ENCODE results near the gene ADGRG6. TPM values are rescaled to one million over a fixed set of nuclear protein-coding genes. Genes with fewer than 3 reads are reported as not detected.

The ADGRG6 gene
- total RNA-seq, 1 experiment from 2014 or later, result 30.3 TPM

- Histone ChIP-seq H2AFZ (no peak overlapping the region), H4K20me1 (ENCODE audit: insufficient read depth) (no peaks in the 10 kb centered on the region), H3K79me2 (ENCODE audit: low read depth) (peaks cover 21% of the 10 kb centered on the region; the same call in 1 of the 2 replicates), H3F3A (ENCODE audit: insufficient read depth, low read depth) (peaks cover 7% of the 10 kb centered on the region), H3K27ac (no peak overlapping the region), H3K9me2 (ENCODE audit: insufficient read depth) (no peaks in the 10 kb centered on the region), H3K27me3 (ENCODE audit: insufficient read depth, low read depth) (no peaks in the 10 kb centered on the region), H3K9me3 (ENCODE audit: insufficient read depth, low read depth) (no peaks in the 10 kb centered on the region), H3K36me3 (ENCODE audit: low read depth) (no peaks in the 10 kb centered on the region), H3K4me1 (replicated peaks; ENCODE audit: insufficient read depth) (peaks cover 26% of the 10 kb centered on the region), H3K4me3 (no peak overlapping the region), H3K4me2 (no peak overlapping the region)
- TF ChIP-seq EZH2 (IDR thresholded peaks at IDR 0.05; ENCODE audit: low read depth) (no peak), CTCF (conservative IDR thresholded peaks at IDR 0.05) (no peak)
- intact Hi-C loops (cut with micrococcal nuclease; ENCODE audit: unreplicated experiment), result no loop called here
- BruUV-seq (replicated peaks), result no TSS peak
- POLR2A ChIA-PET (ENCODE audit: unreplicated experiment), result no interaction called here
- CTCF ChIA-PET, result no interaction called here
- no peak for DNase-seq
These were observed 4.9 kb downstream of the ADGRG6 start for GRCh38 chr6:142306736-142307135.

DNA sequence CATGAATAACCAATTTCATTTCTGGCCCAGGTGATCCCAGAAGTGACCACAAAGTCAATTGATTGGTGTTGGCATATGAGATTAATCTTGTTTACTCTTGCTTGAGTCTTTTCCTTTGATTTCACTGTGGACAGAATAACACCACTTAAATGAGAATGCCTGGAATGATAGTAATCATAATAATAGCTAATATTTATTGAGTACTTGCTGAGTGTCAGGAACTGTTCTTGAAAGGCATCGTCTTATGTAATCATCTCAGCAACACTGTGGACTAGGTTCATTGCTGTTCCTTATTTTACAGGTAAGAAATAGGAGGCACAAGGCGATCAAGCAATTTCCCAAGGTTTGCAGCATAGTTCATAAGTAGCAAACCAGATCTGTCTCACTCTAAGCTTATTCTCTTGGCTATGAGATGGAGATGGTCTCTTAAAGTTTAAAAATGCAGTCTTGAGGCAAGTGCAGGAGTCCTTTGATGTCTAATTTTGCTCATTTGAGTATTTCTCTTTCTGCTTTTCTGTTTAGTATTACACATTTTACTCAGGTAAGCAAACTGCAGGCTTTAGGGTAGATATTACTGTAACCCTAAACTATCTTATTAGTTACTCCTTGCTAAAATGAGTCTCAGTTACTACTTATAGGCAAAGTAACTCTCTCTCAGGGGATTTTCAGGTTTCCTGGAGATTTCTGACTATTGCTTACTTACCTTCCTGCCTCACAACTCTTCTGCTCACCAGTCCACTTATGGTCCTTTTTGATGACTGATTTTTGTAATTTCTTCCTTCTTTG, 6.3 kb downstream of the ADGRG6 start:
- no peak overlapping the region for H3K4me2 ChIP-seq
- no peaks in the 10 kb centered on the region for H3K9me3 ChIP-seq (ENCODE audit: insufficient read depth, low read depth)
- intact Hi-C loops (cut with micrococcal nuclease; ENCODE audit: unreplicated experiment), result no loop called here
- DNase-seq, result no peak
- POLR2A ChIA-PET (ENCODE audit: unreplicated experiment), result no interaction called here
- H3K9me2 ChIP-seq (ENCODE audit: insufficient read depth), result no peaks in the 10 kb centered on the region
- TF ChIP-seq EZH2 (IDR thresholded peaks at IDR 0.05; ENCODE audit: low read depth), result no peak
- no peak for TF ChIP-seq CTCF (conservative IDR thresholded peaks at IDR 0.05)
- no peak overlapping the region for H2AFZ ChIP-seq
- no peak overlapping the region for H3K27ac ChIP-seq
- H3K27me3 ChIP-seq (ENCODE audit: insufficient read depth, low read depth), result no peaks in the 10 kb centered on the region
- no peak overlapping the region for H3K4me3 ChIP-seq
- no peaks in the 10 kb centered on the region for H3K36me3 ChIP-seq (ENCODE audit: low read depth)
- H3F3A ChIP-seq (ENCODE audit: insufficient read depth, low read depth), result peaks cover under 1% of the 10 kb centered on the region; the same call in 1 of the 2 replicates
- CTCF ChIA-PET, result no interaction called here
- H3K79me2 ChIP-seq (ENCODE audit: low read depth), result peaks cover 16% of the 10 kb centered on the region; the same call in 1 of the 2 replicates
- peaks cover 19% of the 10 kb centered on the region for H3K4me1 ChIP-seq (replicated peaks; ENCODE audit: insufficient read depth)
- no TSS peak for BruUV-seq (replicated peaks)
- no peaks in the 10 kb centered on the region for H4K20me1 ChIP-seq (ENCODE audit: insufficient read depth)

GRCh38 chr6:142309426-142309825, 7.6 kb downstream of the ADGRG6 start:
- H3K36me3 ChIP-seq (ENCODE audit: low read depth), result no peaks in the 10 kb centered on the region
- ChIA-PET POLR2A (ENCODE audit: unreplicated experiment) (no interaction called here), CTCF (no interaction called here)
- H3K27ac ChIP-seq, result no peak overlapping the region
- H3K4me3 ChIP-seq, result no peak overlapping the region
- H3K79me2 ChIP-seq (ENCODE audit: low read depth), result peaks cover 5% of the 10 kb centered on the region; the same call in 1 of the 2 replicates
- H3K27me3 ChIP-seq (ENCODE audit: insufficient read depth, low read depth), result no peaks in the 10 kb centered on the region
- intact Hi-C loops (cut with micrococcal nuclease; ENCODE audit: unreplicated experiment), result no loop called here
- H3K9me3 ChIP-seq (ENCODE audit: insufficient read depth, low read depth), result no peaks in the 10 kb centered on the region
- H2AFZ ChIP-seq, result no peak overlapping the region
- no peaks in the 10 kb centered on the region for H3K9me2 ChIP-seq (ENCODE audit: insufficient read depth)
- TF ChIP-seq EZH2 (IDR thresholded peaks at IDR 0.05; ENCODE audit: low read depth), result no peak
- TF ChIP-seq CTCF (conservative IDR thresholded peaks at IDR 0.05), result no peak
- no peaks in the 10 kb centered on the region for H4K20me1 ChIP-seq (ENCODE audit: insufficient read depth)
- no peak overlapping the region for H3K4me2 ChIP-seq
- H3F3A ChIP-seq (ENCODE audit: insufficient read depth, low read depth), result no peaks in the 10 kb centered on the region; the same call in 1 of the 2 replicates
- 0 out of 2 replicates have a peak, but pooled peaks cover 7% of the 10 kb centered on the region for H3K4me1 ChIP-seq (replicated peaks; ENCODE audit: insufficient read depth)
- no peak for DNase-seq
- no TSS peak for BruUV-seq (replicated peaks)
